Suppressor macrophage treated with lipopolysaccharide for 4 hours (primary cell): ENCODE results near the gene PARP6.
A peak's percentile ranks its signal among the peaks of the same experiment; 100 is the strongest.
"Not testable (repeated sequence)": the region's sequence is repeated elsewhere in the genome, so short reads cannot be mapped to it uniquely, and the experiment has no call there.

Source experiments
- DNase-seq: peaks from one replicate; pipeline ENCODE4 v3.0.0-alpha.2; 2020

Gene PARP6

GRCh38 chr15:72280751-72281150, 8.4 kb upstream of the PARP6 start:
- no peak for DNase-seq

DNA sequence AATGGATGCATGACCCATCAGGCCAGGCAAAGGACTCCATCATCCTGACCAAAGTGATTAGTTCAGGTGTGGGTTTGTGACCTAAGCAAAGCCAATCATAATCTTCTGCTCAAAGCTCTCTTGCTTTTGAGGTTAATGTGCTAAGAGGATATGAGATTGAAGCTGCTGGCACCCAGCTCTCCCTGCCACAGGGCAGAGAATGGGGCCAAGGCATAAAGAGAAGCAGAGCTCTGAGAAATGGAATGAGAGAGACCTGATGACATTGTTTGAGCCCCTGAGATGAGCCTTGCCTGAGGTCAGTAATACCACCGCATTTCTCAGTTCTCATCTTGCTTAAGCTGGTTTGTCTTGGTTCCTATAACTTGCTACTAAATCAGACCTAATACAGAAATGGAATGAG, 6.4 kb upstream of the PARP6 start:
- no peak for DNase-seq

DNA sequence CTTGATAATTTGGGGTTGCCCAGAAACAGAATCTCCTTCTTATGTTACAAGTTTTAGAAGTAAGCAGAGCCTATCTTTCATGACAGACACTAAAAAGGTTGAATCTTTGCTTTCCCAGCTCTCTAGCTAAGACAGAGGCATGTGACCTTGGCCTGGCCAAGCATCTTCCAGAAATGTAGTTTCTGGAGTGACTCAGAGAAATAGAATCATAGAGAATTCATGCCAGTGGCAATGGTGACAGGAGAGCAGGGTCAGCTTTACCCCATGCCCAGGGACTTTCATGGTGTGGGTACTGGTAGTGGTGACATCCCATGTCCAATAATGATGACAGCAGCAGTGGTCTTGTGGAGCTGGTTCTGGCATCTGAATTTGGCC, 4.0 kb upstream of the PARP6 start:
- DNase-seq = no peak

DNA sequence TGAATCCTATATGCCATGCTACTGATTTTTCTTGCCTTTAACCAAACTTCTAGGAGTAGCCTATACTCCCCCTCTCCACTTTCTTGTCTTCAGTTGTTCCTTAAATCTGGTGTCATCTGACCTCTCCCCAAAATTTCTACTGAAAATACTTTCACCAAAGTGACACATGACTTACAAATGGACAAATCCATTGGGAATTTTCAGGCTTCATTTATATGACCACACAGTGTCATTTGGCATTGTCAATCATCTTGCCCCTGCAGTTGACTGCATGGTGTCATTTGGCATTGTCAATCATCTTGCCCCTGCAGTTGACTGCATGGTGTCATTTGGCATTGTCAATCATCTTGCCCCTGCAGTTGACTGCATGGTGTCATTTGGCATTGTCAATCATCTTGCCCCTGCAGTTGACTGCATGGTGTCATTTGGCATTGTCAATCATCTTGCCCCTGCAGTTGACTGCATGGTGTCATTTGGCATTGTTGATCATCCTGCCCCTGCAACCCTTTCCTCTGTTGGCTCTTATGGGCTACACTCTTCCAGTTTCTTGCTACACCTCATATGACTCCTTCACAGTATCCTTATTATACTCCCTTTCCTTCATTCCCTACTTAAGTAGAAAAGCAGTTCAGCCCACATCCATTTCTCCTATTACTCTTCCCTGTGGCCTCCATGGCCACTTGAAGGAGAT, 3.4 kb upstream of the PARP6 start:
- DNase-seq = not testable (repeated sequence)

GRCh38 chr15:72272997-72273352, 621 bp upstream of the PARP6 start:
- no peak for DNase-seq

DNA sequence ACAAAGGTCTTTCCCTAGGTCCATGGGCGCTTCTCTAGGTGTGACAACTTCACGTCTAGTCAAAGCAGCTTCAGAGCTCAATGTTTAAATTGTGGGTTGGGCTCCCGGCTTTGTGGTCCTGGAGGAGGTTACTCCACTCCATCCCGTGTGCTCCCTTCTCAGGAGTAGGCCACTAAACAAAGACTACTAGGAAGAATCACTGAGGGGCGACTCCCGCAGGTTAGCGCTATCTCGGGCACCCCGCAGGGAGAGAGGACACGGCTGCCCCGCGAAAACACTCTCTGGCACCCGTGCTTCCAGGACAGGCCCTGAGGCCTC, 500 bp downstream of the PARP6 start:
- peak; percentile 15 for DNase-seq

GRCh38 chr15:72271221-72271620, 1.1 kb downstream of the PARP6 start:
- DNase-seq = no peak

- DNase-seq = no peak
These were observed 2.6 kb downstream of the PARP6 start for GRCh38 chr15:72269739-72270138.

DNA sequence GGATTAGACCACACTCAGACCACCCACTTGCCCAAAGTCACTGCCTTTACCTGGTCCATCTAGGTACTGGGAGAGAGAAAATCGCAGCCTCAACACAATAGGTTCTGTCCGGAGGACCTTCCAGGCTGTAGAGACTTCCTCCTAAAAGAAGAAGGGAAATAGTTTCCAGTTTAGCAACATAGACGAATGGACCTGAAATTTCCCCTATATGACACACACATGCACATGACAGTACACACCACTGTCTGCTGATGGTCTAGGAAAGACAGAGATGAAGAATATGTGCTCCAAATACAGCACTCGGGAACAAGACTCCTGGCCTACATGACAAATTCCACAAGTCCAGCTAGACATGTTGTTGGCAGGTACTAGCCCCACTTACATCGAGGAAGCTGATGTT, 7.3 kb downstream of the PARP6 start:
- DNase-seq = peak; percentile 47

DNA sequence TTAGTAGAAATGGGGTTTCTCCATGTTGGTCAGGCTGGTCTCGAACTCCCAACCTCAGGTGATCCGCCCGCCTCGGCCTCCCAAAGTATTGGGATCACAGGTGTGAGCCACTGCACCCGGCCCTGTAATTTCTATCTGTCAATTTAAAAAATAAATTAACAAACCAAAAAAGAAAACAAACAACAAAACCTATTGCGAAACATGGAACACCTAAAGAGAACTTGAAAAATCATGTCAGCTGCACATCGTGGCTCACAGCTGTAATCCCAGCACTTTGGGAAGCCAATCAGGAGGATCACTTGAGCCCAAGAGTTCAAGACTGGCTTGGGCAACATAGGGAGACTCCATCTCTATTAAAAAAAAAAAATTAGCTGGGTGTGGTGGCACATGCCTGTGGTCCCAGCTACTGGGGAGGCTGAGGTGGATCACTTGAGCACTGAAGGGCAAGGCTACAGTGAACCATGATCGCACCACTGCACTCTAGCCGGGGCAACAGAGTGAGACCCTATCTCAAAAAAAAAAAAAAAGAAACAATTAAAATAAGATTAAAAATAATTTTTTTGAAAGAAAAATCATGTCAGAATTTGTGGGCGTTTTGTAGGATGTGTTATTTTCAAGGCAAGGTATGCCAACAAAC, 19.6 kb downstream of the PARP6 start:
- DNase-seq = no peak

GRCh38 chr15:72249142-72249810, 23.1 kb downstream of the PARP6 start:
- peak; percentile 52 for DNase-seq

DNA sequence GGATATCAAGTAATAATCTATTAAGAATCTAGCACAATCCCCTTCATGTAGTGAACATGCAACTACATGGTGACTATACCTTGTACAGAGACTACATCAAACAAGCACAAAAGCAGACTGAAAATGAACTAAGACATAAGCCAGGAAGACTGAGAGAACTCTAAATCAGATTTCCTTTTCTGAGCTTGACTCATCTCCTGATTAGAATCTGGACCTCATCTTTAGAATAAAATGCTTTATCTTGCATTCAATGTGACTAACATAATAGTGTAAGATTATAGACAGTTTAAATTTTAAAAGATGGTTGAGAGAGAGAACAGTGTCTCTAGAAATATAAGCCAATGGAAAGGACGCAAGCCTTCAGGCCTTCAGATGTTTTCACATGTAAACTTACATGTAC, 23.8 kb downstream of the PARP6 start:
- DNase-seq = no peak

DNA sequence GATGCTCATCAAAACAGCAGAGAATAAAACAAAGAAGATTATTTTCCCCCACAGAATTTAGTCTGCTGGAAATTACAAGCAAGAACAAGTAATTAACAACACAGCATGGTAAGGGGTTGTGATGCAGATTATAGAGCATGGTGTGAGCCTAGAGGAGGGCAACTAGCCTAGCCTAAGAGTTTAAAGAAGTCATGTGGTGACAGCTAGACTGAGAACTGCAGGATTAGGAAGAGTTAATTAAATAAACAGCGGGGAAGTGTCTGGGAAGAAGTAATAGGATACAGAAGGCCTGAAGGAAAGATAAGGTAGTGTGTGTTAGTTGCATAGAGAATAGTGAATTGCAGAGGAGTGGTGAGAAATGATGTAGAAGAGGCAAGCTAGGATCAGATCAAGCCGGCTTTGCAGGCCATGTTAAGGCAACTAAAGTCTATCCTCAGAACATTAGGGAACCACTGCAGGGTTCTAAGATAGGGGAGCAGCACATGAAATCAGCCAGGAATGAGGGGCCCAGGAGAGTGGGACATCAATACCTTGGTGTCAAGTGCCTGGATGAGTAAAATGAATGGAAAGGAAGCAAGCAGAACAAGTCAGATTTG, 29.5 kb downstream of the PARP6 start:
- no peak for DNase-seq

GRCh38 chr15:72239652-72240051, 32.7 kb downstream of the PARP6 start:
- DNase-seq = no peak

DNA sequence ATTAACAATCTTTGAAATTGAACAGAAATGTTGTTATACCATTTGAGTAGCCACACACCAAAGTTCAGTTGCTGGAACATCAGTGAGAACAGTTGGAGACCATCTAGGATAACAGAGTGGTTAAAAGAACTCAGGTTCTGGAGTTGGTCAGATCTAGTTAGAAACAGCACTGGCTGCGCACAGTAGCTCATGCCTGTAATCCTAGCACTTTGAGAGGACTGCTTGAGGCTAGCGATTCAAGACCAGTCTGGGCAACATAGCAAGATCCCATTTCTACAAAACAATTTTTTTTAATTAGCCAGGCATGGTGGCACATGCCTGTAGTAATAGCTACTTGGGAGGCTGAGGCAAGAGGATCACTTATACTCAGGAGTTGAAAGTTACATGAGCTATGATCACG, 33.8 kb downstream of the PARP6 start:
- DNase-seq = no peak

- no peak for DNase-seq
These were observed 34.5 kb downstream of the PARP6 start for GRCh38 chr15:72237853-72238224.

- DNase-seq = peak; percentile 95
These were observed 35.1 kb downstream of the PARP6 start for GRCh38 chr15:72237029-72237852.

DNA sequence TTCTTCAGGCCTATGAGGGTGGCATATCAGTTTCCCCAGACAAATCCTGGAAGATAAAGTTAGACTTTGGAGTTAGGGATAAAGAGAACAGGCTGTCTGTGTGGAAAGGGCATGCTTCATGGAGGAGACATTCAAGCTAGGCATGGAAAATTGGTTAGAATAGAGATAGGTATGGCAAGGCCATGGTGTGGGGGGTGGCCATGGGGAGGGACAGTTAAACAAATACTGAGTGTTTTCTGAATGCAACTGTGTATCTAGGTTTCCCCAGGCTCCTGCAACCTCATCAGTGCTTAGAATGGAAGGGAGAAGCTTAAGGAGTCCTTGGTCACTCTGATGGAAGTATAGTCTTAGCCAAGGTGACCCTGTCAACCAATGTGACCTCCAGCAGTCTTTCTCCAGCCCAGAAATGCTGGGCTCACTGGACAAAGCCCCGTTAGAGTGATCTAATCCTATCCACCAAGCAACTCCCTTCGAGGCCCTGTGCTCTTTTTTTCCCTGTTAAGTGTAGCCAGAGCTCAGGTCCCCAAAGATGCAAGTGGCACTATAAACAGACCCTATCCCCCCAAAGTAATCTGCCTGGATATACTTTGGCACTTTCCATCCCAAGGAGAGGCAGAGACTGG, 35.9 kb downstream of the PARP6 start:
- DNase-seq = no peak

DNA sequence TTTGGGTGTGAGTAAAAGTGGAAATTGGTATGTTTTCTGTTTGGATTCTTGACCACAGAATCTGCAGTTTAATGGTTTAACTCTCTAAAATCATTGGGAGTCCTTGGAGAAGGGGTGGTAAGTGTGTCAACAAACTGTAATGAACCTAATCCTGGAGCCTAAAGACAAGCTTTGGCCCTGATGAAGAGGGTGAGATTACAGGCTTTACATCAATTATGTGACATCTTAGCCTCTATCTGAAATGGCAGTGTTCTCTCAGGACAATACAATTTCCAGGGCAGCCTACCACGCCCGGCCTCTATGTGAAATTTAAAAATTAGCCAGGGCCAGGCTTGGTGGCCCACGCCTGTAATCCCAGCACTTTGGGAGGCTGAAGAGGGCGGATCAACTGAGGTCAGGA, 37.1 kb downstream of the PARP6 start:
- no peak for DNase-seq

- peak; percentile 35 for DNase-seq
These were observed 38.6 kb downstream of the PARP6 start for GRCh38 chr15:72233769-72234168.

- peak; percentile 80 for DNase-seq
These were observed 40.4 kb downstream of the PARP6 start for GRCh38 chr15:72231833-72232478.

DNA sequence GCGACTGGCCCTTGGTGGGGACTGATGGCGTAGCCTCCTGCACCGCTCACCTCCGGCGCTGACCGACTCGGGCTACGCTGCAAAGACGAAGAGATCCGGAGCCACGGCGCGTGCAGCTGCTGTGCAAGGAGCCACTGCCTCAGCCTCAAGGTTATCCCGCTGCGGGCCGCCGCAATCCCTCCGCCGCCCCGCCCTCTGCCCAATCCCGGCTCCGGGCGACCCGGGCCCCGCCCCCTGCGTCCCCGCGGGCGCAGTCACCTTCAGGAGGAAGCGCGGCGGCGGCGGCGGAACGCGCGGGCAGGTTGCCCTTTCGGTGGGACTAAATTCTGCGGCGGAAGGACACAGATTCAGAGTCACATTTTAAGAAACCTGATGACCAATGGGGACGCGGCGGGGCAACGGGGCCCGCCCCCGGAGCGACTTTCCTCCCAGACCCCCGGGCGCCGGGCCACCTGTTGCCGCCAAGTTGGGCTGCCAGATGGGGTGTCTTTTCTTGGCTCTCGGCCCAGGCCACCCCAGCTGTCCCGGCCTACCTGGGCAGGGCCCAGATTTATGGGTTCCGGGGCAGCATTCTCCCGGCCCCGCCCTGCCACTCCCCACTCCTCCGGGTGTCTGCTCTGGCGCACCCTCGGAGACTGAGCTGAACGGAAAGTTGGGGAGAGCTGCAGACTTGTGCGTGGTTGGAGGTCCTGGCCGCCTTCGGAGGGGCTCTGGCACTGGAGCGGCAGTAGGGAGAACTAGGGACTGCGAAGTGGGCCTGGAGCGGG, 41.1 kb downstream of the PARP6 start, which contains the start of gene PKM:
Gene PKM (minus strand): TSS at position 125 of the 767 bp plus-strand sequence. CDS start 12,093 bp downstream, outside the sequence.
- peak; percentile 98 for DNase-seq
